Measurements from ENCODE around the gene THSD1. TPM values are rescaled to one million over a fixed set of nuclear protein-coding genes. Genes with fewer than 3 reads are reported as not detected.

The THSD1 gene, protein sequence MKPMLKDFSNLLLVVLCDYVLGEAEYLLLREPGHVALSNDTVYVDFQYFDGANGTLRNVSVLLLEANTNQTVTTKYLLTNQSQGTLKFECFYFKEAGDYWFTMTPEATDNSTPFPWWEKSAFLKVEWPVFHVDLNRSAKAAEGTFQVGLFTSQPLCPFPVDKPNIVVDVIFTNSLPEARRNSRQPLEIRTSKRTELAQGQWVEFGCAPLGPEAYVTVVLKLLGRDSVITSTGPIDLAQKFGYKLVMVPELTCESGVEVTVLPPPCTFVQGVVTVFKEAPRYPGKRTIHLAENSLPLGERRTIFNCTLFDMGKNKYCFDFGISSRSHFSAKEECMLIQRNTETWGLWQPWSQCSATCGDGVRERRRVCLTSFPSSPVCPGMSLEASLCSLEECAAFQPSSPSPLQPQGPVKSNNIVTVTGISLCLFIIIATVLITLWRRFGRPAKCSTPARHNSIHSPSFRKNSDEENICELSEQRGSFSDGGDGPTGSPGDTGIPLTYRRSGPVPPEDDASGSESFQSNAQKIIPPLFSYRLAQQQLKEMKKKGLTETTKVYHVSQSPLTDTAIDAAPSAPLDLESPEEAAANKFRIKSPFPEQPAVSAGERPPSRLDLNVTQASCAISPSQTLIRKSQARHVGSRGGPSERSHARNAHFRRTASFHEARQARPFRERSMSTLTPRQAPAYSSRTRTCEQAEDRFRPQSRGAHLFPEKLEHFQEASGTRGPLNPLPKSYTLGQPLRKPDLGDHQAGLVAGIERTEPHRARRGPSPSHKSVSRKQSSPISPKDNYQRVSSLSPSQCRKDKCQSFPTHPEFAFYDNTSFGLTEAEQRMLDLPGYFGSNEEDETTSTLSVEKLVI
- total RNA-seq: 4.1 and 4.8 TPM in 2 replicates

DNA sequence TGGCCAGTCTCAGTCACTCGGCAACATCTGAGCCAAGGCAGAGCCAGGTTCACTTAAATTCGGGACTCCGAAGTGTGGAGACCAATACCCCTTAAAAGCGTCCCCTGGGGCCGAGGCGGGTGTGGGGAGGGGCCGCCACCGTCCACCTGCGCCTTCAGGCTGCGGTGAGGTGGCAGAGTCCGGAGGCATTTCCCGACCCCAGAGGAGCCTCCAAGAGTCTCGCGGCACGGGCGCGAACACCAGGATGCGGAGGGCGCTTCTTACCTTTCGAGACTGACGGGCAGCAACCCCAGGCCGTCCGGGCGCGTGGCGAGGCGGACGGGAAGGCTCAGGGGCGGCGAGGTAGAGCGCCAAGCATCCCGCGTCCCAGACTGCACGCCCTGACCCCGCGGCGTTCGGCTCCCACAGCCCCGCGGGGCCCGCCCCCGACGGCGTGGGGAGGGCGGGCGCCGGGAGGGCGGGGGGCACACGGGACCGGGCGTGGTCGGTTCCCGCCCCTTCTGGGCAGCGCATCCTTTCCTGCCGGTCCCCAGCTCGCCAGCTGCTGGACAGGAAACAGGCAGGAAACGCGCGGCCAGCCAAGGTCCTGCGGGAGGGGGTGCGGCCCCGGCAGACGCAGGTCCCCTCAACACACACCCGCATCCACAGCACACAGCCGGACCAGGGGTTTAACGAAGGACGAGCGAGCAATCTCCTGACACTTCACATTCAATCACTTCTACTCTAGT is at the start of gene THSD1:
TSS of gene THSD1 (minus strand) at position 406 of the 728 bp plus-strand sequence. CDS start 3,572 bp downstream, outside the sequence.
- H3K36me3 ChIP-seq (ENCODE audit: control insufficient read depth, insufficient read depth, low read length): no peaks in the 10 kb centered on the region
- peak within 1 kb of the TSS; percentile 73 for H3K4me3 ChIP-seq (ENCODE audit: low read depth, low read length)
- DNase-seq (ENCODE audit: low read depth): no peak
- no peaks in the 10 kb centered on the region for H3K27me3 ChIP-seq (ENCODE audit: control insufficient read depth, insufficient read depth, low read length)
- TF ChIP-seq CTCF (IDR thresholded peaks at IDR 0.05; ENCODE audit: insufficient read depth, low read length, poor library complexity, severe bottlenecking): no peak

DNA sequence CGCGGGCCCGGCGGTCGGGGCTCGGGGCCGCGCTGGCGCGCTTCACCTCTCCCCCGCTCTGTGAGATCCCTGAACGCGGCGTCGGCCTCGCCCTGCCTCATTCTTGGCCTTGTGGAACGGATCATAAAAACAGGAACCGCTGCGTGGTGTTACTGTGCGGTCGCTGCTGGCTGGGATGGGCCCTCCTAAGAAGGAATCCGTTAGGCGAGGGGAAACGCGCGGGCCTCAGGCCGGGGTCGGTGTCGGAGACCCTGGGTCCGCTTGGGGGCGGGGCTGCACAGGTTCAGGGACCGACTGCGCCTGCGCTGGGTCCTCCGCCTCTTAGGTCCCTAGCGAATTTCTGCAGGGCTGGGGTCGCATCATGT is 49.7 kb upstream of the THSD1 start:
- no peaks in the 10 kb centered on the region for H3K36me3 ChIP-seq (ENCODE audit: control insufficient read depth, insufficient read depth, low read length)
- no peaks in the 10 kb centered on the region for H3K27me3 ChIP-seq (ENCODE audit: control insufficient read depth, insufficient read depth, low read length)
- TF ChIP-seq CTCF (IDR thresholded peaks at IDR 0.05; ENCODE audit: insufficient read depth, low read length, poor library complexity, severe bottlenecking): no peak
- no peak for DNase-seq (ENCODE audit: low read depth)
- peak overlapping the region; percentile 68 for H3K4me3 ChIP-seq (ENCODE audit: low read depth, low read length)

- peak within 1 kb of the TSS; percentile 68 for H3K4me3 ChIP-seq (ENCODE audit: low read depth, low read length)
- peak; percentile 77 for DNase-seq (ENCODE audit: low read depth)
- TF ChIP-seq CTCF (IDR thresholded peaks at IDR 0.05; ENCODE audit: insufficient read depth, low read length, poor library complexity, severe bottlenecking): no peak
- H3K27me3 ChIP-seq (ENCODE audit: control insufficient read depth, insufficient read depth, low read length): no peaks in the 10 kb centered on the region
- no peaks in the 10 kb centered on the region for H3K36me3 ChIP-seq (ENCODE audit: control insufficient read depth, insufficient read depth, low read length)
Observed at GRCh38 chr13:52454820-52455676, 49.1 kb upstream of the THSD1 start, which contains the start of gene CKAP2. Gene CKAP2 (plus strand): TSS chr13:52455478. CDS start chr13:52455557, 79 bp downstream.

- Histone ChIP-seq H3K36me3 (ENCODE audit: control insufficient read depth, insufficient read depth, low read length) (no peaks in the 10 kb centered on the region), H3K4me3 (ENCODE audit: low read depth, low read length) (peak overlapping the region; percentile 68), H3K27me3 (ENCODE audit: control insufficient read depth, insufficient read depth, low read length) (no peaks in the 10 kb centered on the region)
- no peak for DNase-seq (ENCODE audit: low read depth)
- TF ChIP-seq CTCF (IDR thresholded peaks at IDR 0.05; ENCODE audit: insufficient read depth, low read length, poor library complexity, severe bottlenecking): no peak
Observed at GRCh38 chr13:52454459-52454819, 48.5 kb upstream of the THSD1 start.

- no peak for DNase-seq (ENCODE audit: low read depth)
- TF ChIP-seq CTCF (IDR thresholded peaks at IDR 0.05; ENCODE audit: insufficient read depth, low read length, poor library complexity, severe bottlenecking): no peak
- Histone ChIP-seq H3K27me3 (ENCODE audit: control insufficient read depth, insufficient read depth, low read length) (no peaks in the 10 kb centered on the region), H3K4me3 (ENCODE audit: low read depth, low read length) (no peak overlapping the region), H3K36me3 (ENCODE audit: control insufficient read depth, insufficient read depth, low read length) (no peaks in the 10 kb centered on the region)
Observed at GRCh38 chr13:52452470-52452869, 46.5 kb upstream of the THSD1 start.
